ENCODE measurements around the gene CDYL2.

DNA sequence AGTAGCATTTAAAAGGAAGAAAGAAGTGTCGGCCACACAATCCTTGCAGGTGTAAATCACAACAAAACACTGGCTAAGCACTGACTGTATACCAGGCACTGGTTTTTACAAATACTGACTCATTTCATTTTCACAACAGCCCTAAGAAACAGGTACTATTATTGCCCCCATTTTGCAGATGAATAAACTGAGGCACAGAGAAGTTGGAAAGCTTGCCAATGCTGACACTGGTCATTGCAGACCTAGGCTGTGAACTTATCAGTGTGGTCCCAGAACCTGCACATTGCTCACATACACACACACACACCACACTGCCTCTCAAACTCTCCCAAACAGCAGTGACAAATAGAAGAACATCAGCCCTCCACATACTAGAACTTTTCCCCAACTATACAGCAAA is 37.6 kb downstream of the CDYL2 start:
- TF ChIP-seq EZH2 (IDR thresholded peaks at IDR 0.05; ENCODE audit: insufficient read depth, poor library complexity, severe bottlenecking): no peak
- no peak for TF ChIP-seq EZH2phosphoT487 (IDR thresholded peaks at IDR 0.05; ENCODE audit: insufficient read depth, low read depth)
